ENCODE data around the gene TLL2.

Gene TLL2

GRCh38 chr10:96342402-96342801 lies 171.3 kb downstream of the TLL2 start:
- CTCF ChIA-PET, result no interaction called here
- DNase-seq (ENCODE audit: extremely low spot score), result no peak
- POLR2A ChIA-PET, result no interaction called here
- TF ChIP-seq ELF4 (IDR thresholded peaks at IDR 0.05), result no peak

DNA sequence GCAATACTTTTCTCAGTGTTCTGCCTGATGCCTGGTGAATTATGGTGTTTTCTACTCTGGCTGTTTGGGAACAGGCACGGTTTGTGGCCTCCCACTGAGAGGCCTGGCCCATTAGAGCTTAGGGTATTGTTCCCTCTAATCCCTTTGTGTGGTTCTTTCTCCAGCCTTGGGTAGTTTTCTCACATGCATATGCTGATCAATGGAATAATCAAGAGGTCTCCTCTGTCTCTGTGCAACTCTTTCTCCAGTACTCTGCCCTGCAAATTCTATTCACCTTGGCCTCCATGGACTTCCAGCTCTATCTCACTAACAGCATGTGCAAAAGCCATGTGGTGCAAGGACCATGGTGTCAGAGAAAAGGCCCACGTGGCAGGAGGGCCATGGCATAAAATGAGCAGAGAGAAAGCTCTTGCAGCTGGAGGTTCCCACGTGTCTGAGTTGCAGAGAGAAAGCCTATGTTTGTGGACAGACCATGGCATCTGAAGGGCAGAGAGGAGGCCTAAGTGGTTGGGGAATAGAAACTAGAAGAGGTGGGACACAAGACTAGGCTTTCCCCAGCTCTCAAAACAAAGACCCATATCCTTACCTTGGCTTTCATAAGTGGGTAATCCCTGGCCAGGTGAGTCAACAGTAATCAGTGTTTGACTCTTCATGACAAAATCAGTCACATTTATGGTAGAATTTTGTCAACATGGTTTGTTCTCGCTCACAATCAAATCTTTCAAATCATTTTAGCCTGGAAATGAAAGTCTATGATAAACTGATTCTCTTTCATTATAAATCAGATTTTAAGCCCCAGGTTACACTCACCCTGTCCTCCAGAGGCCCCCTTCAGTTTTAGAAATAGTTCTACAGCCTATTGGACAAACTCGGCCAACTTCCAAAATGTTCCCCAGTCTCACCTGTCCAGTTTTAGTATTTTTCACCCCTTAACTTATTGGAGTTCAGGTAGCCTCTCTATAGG lies 172.2 kb downstream of the TLL2 start:
- POLR2A ChIA-PET, result no interaction called here
- CTCF ChIA-PET, result interaction anchor here (0.6 to 1.1 kb wide), 6 partner anchors 12 to 339 kb away, joined by 3 to 4 read pairs (median 3); no protein-coding TSS in a partner anchor
- DNase-seq (ENCODE audit: extremely low spot score), result no peak
- no peak for TF ChIP-seq SUZ12 (IDR thresholded peaks at IDR 0.05)
- TF ChIP-seq ELF4 (IDR thresholded peaks at IDR 0.05), result no peak
- no peak for TF ChIP-seq TARDBP (IDR thresholded peaks at IDR 0.05)
- no peak for TF ChIP-seq HDGF (IDR thresholded peaks at IDR 0.05; ENCODE audit: borderline replicate concordance)
- TF ChIP-seq, protein P1, sequence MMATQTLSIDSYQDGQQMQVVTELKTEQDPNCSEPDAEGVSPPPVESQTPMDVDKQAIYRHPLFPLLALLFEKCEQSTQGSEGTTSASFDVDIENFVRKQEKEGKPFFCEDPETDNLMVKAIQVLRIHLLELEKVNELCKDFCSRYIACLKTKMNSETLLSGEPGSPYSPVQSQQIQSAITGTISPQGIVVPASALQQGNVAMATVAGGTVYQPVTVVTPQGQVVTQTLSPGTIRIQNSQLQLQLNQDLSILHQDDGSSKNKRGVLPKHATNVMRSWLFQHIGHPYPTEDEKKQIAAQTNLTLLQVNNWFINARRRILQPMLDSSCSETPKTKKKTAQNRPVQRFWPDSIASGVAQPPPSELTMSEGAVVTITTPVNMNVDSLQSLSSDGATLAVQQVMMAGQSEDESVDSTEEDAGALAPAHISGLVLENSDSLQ (IDR thresholded peaks at IDR 0.05), result no peak
- no peak for TF ChIP-seq FOXA1 (IDR thresholded peaks at IDR 0.05)
- TF ChIP-seq ARNT (IDR thresholded peaks at IDR 0.05), result no peak
- no peak for TF ChIP-seq FOXM1 (IDR thresholded peaks at IDR 0.05; ENCODE audit: borderline replicate concordance)
- TF ChIP-seq BHLHE40 (IDR thresholded peaks at IDR 0.05; ENCODE audit: borderline replicate concordance), result no peak
- no peak for TF ChIP-seq NFRKB (IDR thresholded peaks at IDR 0.05)

DNA sequence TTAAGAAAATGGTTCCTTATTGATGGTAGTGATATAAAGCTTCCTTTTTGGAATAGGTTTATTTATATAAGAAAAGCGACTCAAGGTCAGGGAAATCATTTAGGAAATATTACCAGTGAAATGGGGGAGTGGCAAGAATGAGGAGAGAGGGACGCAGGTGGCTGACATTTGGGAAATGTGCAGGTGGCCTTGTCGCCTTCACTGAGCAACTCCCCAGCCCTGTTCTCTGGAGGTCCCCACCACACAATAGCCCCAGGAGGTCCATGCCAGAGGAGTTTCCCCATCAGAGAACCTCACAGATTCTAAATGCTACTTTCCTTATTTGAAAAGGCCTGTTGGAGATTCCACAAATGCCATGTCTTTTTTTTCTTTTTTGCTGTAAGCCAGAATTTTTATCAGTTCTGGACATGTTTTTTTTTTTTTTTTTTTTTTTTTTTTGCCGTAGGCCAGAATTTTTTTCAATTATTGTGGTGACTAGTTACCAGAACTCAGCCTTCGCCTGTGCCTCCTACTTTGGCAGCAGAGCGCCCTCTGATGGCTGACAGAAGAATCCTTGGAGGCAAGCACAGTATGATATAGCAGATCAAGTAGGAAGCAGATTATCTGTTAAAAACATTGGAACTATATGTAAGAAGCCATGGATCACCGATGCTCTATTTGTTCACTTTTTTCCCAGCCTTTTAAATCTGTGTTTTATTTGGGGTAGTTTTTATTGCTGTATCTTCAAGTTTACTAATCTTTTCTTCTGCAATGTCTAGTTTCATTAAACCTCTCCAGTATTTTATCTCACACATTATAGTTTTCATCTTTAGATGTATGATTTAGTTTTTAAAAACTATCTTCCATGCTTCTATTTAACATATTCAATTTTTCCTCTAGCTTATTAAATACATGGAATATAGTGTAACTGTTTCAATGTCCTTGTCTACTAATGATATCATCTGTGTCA lies 173.5 kb downstream of the TLL2 start:
- POLR2A ChIA-PET, result no interaction called here

DNA sequence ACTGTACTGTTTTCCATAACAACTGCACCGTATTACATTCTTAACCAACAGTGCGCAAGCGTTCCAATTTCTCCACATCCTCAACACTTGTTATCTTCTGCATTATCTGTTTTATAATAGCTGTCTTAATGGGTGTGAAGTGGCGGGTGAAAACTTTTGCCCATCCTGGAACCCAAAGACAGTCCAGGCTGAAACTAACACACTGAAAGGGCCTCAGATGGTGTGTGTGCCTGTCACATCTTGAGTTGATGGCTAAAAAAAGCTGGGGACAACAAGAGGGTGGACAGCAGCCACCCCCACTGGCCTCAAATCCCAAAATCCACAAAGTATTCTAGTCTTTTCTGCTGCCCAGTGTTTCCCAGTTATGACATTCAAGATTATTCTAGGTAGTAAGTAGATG lies 174.3 kb downstream of the TLL2 start:
- DNase-seq (ENCODE audit: extremely low spot score), result no peak
- TF ChIP-seq LEF1 (IDR thresholded peaks at IDR 0.05; ENCODE audit: borderline replicate concordance) (no peak), SUZ12 (IDR thresholded peaks at IDR 0.05) (no peak), SP1 (IDR thresholded peaks at IDR 0.05) (no peak), NFRKB (IDR thresholded peaks at IDR 0.05) (no peak), FOXM1 (IDR thresholded peaks at IDR 0.05; ENCODE audit: borderline replicate concordance) (no peak)
- TF ChIP-seq, protein P1 (IDR thresholded peaks at IDR 0.05), result no peak
- ChIA-PET POLR2A (no interaction called here), CTCF (interaction anchor here (0.6 to 1.1 kb wide), 4 partner anchors 10 to 323 kb away, joined by 3 to 4 read pairs (median 4); no protein-coding TSS in a partner anchor)

More for the DNA sequence above, 173.5 kb downstream of the TLL2 start:
- CTCF ChIA-PET, result interaction anchor here (0.6 to 1.1 kb wide), 8 partner anchors 11 to 337 kb away, joined by 3 to 4 read pairs (median 3); no protein-coding TSS in a partner anchor
- DNase-seq (ENCODE audit: extremely low spot score), result peak; percentile 76
- TF ChIP-seq HDGF (IDR thresholded peaks at IDR 0.05; ENCODE audit: borderline replicate concordance) (no peak), ZNF384 (IDR thresholded peaks at IDR 0.05) (peak; percentile 93)

DNA sequence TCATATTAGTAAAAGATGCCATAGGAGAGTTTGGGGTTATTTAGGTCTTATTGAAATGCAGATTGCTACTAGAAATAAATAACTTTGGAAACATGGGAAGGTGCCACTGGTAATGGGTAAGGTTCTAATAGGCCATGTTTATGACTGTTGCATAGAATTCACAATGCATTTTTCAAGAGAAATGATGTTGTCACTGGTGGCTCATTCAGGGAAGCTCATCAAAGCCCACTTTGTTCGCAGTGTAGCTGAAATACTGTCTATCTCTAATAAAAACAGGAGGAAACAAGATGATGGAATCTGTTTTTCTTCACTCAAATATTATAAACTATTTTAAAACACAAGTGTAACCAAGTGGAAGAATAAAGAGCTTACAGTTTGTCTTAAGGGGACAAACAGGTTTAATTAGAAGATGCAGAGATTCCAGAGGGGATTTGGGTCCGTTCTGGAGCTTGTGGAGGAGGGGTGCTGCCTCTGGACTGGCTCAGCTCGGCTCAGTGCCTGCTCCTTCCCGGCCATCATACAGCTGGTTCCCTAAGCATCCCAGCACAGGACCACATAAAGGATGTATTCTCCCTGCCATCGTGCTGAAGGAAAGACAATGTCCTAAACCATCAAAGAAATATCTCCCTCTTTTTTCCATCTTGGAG lies 175.3 kb downstream of the TLL2 start:
- ChIA-PET POLR2A (no interaction called here), CTCF (interaction anchor here (0.6 to 1.3 kb wide), 2 partner anchors 109 to 238 kb away, joined by 4 to 7 read pairs; no protein-coding TSS in a partner anchor)
- no peak for TF ChIP-seq CTBP1 (IDR thresholded peaks at IDR 0.05; ENCODE audit: borderline replicate concordance)
- no peak for TF ChIP-seq ELF4 (IDR thresholded peaks at IDR 0.05)
- no peak for TF ChIP-seq FOXM1 (IDR thresholded peaks at IDR 0.05; ENCODE audit: borderline replicate concordance)
- no peak for TF ChIP-seq FOXA1 (IDR thresholded peaks at IDR 0.05)
- no peak for TF ChIP-seq ZNF384 (IDR thresholded peaks at IDR 0.05)
- DNase-seq (ENCODE audit: extremely low spot score), result no peak

DNA sequence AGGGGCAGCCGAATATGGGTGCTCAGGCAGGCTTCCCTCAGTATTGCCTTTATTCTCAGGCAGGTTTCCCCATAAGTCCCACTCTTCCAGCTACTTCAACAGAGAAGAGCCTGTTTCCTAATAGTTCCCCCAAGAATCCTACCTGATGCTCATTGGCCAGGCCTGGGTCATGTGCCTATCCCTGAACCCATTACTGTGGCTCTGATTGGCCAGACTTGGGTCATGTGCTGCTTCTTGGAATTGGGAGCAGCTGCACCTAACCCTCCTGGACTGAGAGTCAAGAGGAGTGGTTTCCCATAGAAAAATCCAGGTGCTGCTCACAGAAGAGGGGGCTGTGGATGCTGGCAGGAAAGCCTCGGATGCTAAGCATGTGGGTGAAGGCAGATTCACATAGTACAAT lies 176.6 kb downstream of the TLL2 start:
- TF ChIP-seq HDGF (IDR thresholded peaks at IDR 0.05; ENCODE audit: borderline replicate concordance) (no peak), ARNT (IDR thresholded peaks at IDR 0.05) (no peak), L3MBTL2 (conservative IDR thresholded peaks at IDR 0.05) (no peak), FOXM1 (IDR thresholded peaks at IDR 0.05; ENCODE audit: borderline replicate concordance) (no peak), SP1 (IDR thresholded peaks at IDR 0.05) (no peak), CTBP1 (IDR thresholded peaks at IDR 0.05; ENCODE audit: borderline replicate concordance) (no peak), TARDBP (IDR thresholded peaks at IDR 0.05) (no peak), ELF4 (IDR thresholded peaks at IDR 0.05) (no peak), BHLHE40 (IDR thresholded peaks at IDR 0.05; ENCODE audit: borderline replicate concordance) (no peak), NFRKB (IDR thresholded peaks at IDR 0.05) (no peak), ZNF384 (IDR thresholded peaks at IDR 0.05) (no peak), SUZ12 (IDR thresholded peaks at IDR 0.05) (no peak)
- CTCF ChIA-PET, result interaction anchor here (0.6 kb wide), 2 partner anchors 18 to 212 kb away, joined by 3 to 6 read pairs; no protein-coding TSS in a partner anchor
- DNase-seq (ENCODE audit: extremely low spot score), result no peak
- POLR2A ChIA-PET, result no interaction called here

Data from HEK293T (cell line).